SU-DHL-6 (cell line): Measurements from ENCODE around the gene ADPRHL1.

Experiments used
- CTCF ChIP-seq: fragments of 200-600 bp; sonication (generic); IDR thresholded peaks from one replicate; pipeline ENCODE4 v1.5.1; 2017; ENCODE audit warnings: antibody characterized with exemption, mild to moderate bottlenecking, low read length, moderate library complexity; ENCODE audit not compliant: insufficient read depth, poor library complexity, severe bottlenecking
- EZH2phosphoT487 ChIP-seq: fragments of 200-600 bp; sonication (generic), shearing (Covaris generic); conservative IDR thresholded peaks from 2 replicates; pipeline ENCODE4 v1.6.1; 2018; ENCODE audit warnings: mild to moderate bottlenecking, antibody characterized with exemption, low read length, moderate library complexity, mixed read lengths

- TF ChIP-seq CTCF, result no peak
- no peak for TF ChIP-seq EZH2phosphoT487
These were observed 40.8 kb downstream of the ADPRHL1 start for GRCh38 chr13:113412440-113412839.
